Nephron (organoid): Measurements from ENCODE around the gene SIPA1L3.

Experiments
- H3K27ac Mint-ChIP-seq, 3 experiments: 2 replicates each; pipeline ENCODE4 v1.8.0; 2020; ENCODE audit warnings: mixed read lengths in 3 of 3, mild to moderate bottlenecking in 2 of 3, moderate library complexity in 1 of 3
- H3K27me3 Mint-ChIP-seq: 2 replicates; pipeline ENCODE4 v1.8.0; 2021; ENCODE audit warnings: low read depth, mild to moderate bottlenecking, moderate library complexity, mixed read lengths
- H3K36me3 Mint-ChIP-seq: 2 replicates; pipeline ENCODE4 v1.8.0; 2020; ENCODE audit warnings: low read depth, mixed read lengths
- H3K4me1 Mint-ChIP-seq: 2 replicates; pipeline ENCODE4 v1.8.0; 2020; ENCODE audit warnings: mixed read lengths
- H3K4me3 Mint-ChIP-seq, 3 experiments: 2 replicates each; pipeline ENCODE4 v1.8.0; 2020; ENCODE audit warnings: mild to moderate bottlenecking in 3 of 3, mixed read lengths in 3 of 3, moderate library complexity in 2 of 3
- H3K9me3 Mint-ChIP-seq: 2 replicates; pipeline ENCODE4 v1.8.0; 2020; ENCODE audit warnings: mixed read lengths
- TF ChIP-seq, protein P1 (sequence below), 3 experiments: fragments of 200-600 bp; sonication (generic); IDR thresholded peaks; one replicate each; pipeline ENCODE4 v1.5.0; 2021; ENCODE audit warnings: antibody characterized with exemption in 3 of 3; ENCODE audit not compliant: unreplicated experiment in 3 of 3

Gene SIPA1L3

GRCh38 chr19:37989855-37990254, 82.8 kb downstream of the SIPA1L3 start:
- Mint-ChIP-seq H3K9me3 (no peaks in the 10 kb centered on the region), H3K27me3 (no peaks in the 10 kb centered on the region), H3K4me1 (peaks cover 11% of the 10 kb centered on the region), H3K4me3 (no peak overlapping the region), H3K27ac (peak overlapping the region in 1 of 3 experiments; percentile 7), H3K36me3 (peaks cover 4% of the 10 kb centered on the region)
- TF ChIP-seq, protein P1, sequence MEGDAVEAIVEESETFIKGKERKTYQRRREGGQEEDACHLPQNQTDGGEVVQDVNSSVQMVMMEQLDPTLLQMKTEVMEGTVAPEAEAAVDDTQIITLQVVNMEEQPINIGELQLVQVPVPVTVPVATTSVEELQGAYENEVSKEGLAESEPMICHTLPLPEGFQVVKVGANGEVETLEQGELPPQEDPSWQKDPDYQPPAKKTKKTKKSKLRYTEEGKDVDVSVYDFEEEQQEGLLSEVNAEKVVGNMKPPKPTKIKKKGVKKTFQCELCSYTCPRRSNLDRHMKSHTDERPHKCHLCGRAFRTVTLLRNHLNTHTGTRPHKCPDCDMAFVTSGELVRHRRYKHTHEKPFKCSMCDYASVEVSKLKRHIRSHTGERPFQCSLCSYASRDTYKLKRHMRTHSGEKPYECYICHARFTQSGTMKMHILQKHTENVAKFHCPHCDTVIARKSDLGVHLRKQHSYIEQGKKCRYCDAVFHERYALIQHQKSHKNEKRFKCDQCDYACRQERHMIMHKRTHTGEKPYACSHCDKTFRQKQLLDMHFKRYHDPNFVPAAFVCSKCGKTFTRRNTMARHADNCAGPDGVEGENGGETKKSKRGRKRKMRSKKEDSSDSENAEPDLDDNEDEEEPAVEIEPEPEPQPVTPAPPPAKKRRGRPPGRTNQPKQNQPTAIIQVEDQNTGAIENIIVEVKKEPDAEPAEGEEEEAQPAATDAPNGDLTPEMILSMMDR (IDR thresholded peaks at IDR 0.05; ENCODE audit: unreplicated experiment in 3 of 3): no peak

GRCh38 chr19:37990362-37990761, 83.4 kb downstream of the SIPA1L3 start:
- H3K9me3 Mint-ChIP-seq: no peaks in the 10 kb centered on the region
- peaks cover 4% of the 10 kb centered on the region for H3K36me3 Mint-ChIP-seq
- H3K4me3 Mint-ChIP-seq: no peak overlapping the region
- peaks cover 11% of the 10 kb centered on the region for H3K4me1 Mint-ChIP-seq
- H3K27ac Mint-ChIP-seq: peak overlapping the region in 1 of 3 experiments; percentile 7
- TF ChIP-seq, protein P1 (IDR thresholded peaks at IDR 0.05; ENCODE audit: unreplicated experiment in 3 of 3): no peak
- H3K27me3 Mint-ChIP-seq: no peaks in the 10 kb centered on the region

DNA sequence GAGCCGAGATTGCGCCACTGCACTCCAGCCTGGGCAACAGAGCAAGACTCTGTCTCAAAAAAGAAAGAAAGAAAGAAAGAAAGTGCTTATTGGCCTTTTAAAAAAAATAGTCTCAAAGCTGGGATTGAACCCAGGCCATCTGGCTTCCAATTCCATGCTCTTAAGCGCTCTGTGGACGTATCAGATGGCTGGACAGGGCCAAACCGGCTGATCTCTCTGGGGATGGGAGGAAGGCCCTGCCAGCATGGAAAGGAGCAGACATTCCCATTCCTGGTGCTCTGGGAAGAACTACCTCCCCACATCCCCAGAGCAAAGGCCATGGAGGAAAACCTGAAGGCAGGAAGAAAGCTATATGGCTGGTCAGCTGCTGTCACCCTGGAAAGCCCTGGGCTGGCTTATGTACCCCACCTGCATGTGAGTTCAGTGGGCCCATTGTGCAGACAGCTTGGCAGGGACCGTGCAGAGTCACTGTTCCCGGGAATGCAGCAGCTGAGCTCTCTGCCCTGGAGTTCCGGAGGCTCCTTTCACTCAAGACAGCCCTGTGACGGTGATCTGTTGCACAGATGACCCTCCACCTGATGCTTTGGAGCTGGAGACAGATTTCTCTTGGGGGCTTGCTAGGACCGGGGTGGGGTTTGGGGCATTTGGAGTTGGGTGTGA, 84.3 kb downstream of the SIPA1L3 start:
- Mint-ChIP-seq H3K4me1 (peaks cover 11% of the 10 kb centered on the region), H3K27ac (no peak overlapping the region), H3K9me3 (no peaks in the 10 kb centered on the region), H3K4me3 (no peak overlapping the region), H3K36me3 (peaks cover 4% of the 10 kb centered on the region), H3K27me3 (no peaks in the 10 kb centered on the region)
- TF ChIP-seq, protein P1 (IDR thresholded peaks at IDR 0.05; ENCODE audit: unreplicated experiment in 3 of 3): no peak

DNA sequence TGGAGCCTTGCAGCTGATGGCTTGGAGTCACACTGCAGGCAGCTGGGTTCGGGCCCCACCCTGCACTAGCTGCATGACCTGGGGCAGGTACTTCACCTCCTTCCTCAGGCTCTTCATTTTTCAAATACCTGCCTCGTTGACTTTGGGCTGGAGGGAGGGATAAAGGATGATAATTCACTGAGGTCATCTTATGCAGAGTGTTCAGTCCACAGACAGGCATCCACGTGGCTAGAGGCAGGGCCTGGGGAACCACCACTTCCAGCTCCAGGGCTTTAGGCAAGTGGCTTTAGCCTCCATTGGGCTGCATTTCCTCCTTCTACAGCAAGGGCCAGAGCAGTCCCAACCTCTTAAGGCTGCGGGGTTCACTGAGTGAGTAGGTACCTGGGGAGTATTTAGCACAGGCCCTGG, 84.8 kb downstream of the SIPA1L3 start:
- H3K4me3 Mint-ChIP-seq: no peak overlapping the region
- TF ChIP-seq, protein P1 (IDR thresholded peaks at IDR 0.05; ENCODE audit: unreplicated experiment in 3 of 3): no peak
- no peaks in the 10 kb centered on the region for H3K27me3 Mint-ChIP-seq
- peaks cover 4% of the 10 kb centered on the region for H3K36me3 Mint-ChIP-seq
- H3K27ac Mint-ChIP-seq: no peak overlapping the region
- no peaks in the 10 kb centered on the region for H3K9me3 Mint-ChIP-seq
- H3K4me1 Mint-ChIP-seq: peaks cover 11% of the 10 kb centered on the region

- Mint-ChIP-seq H3K27ac (no peak overlapping the region), H3K4me1 (peaks cover 11% of the 10 kb centered on the region), H3K27me3 (no peaks in the 10 kb centered on the region), H3K9me3 (no peaks in the 10 kb centered on the region), H3K4me3 (no peak overlapping the region), H3K36me3 (peaks cover 4% of the 10 kb centered on the region)
- TF ChIP-seq, protein P1 (IDR thresholded peaks at IDR 0.05; ENCODE audit: unreplicated experiment in 3 of 3): no peak
These were observed 85.8 kb downstream of the SIPA1L3 start for GRCh38 chr19:37992761-37993160.

DNA sequence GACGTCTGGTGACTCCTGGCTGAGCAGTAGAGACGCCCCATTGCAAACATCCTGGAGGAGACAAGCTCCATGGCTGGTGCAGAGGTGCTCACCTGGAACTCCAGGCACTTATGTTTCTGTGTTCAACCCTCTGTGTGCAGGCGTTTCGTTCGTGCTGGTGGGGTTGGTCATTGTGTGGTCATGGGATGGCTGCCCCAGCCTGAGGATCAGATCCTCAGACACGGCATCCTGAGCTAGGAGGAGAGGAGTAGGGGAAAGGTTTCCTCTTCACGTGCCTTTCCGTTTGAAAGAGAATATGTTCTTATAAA, 87.8 kb downstream of the SIPA1L3 start:
- Mint-ChIP-seq H3K4me1 (peaks cover 14% of the 10 kb centered on the region), H3K27ac (no peak overlapping the region), H3K9me3 (no peaks in the 10 kb centered on the region), H3K27me3 (no peaks in the 10 kb centered on the region), H3K36me3 (peaks cover 4% of the 10 kb centered on the region), H3K4me3 (no peak overlapping the region)
- TF ChIP-seq, protein P1 (IDR thresholded peaks at IDR 0.05; ENCODE audit: unreplicated experiment in 3 of 3): no peak
